ENCODE data around the gene PIGBOS1.
A peak's percentile ranks its signal among the peaks of the same experiment; 100 is the strongest.
"Not testable (repeated sequence)": the region's sequence is repeated elsewhere in the genome, so short reads cannot be mapped to it uniquely, and the experiment has no call there.

The PIGBOS1 gene

DNA sequence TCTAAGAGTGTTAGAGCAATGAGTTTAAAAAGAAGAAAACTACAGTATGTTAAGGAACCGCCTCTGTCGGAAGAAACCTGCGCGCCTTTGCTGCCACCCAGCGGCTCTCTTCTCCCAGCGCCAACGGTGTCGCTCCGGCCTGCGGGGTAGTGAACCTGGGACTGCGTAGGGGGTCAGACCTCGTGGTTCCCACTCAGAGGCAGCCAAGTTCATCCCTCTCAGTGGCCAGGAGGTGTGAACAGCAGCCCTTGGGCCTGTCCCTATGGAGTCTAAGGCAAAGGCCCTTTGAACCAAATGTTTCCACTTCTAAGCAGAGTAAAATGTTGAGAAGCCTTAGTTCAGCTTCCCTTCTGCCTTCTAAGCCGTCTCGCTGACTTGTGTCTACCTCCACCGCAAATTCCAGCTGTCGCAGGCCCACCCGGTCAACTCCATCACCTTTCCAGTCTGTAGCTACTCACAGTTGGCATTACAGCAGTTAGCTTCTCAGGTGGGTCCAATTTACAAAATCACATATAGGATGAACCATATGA is 28.3 kb downstream of the PIGBOS1 start:
- DNase-seq (ENCODE audit: low spot score): peak; percentile 57

DNA sequence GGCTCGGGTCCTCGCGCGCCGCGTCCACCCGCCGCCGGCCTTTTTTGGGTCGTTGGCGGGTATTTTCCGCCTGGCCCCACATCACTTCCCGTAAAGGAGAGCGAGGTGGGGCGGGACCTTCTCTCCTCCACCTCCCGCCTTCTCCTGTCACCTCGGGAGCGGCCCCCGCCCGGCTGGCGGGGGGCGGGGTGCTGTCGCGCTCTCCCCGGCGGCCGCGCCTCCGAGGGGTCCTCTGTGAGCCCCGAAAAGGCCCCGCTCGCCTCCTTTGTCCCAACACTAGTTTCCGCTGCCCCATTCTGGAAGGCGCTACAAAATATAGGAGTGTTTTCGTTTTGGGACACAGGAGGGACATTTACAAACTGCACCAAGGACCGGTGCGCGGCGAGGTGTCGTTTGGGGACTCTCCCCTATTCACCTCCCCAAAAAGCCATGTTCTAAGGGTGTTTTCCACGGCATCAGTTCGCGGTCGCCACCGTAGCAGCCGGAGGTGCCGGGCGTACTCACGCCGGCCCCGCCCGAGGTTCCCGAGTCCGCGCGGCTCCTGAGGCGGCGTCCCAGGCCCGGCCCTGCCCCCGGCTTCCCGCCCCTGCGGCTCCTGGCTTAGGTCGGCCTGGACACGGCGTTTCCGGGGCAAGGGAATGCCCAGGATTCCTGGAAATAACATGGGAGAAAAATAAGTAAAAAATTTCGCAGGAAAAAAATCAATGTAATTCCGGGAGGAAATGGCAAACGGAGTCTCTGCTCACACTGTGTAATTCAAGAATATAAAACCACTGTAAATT is 29.0 kb downstream of the PIGBOS1 start, which contains the start of gene RAB27A:
Gene RAB27A (minus strand): TSS at position 68 of the 782 bp plus-strand sequence. CDS start 54,879 bp downstream, outside the sequence.
- peak; percentile 12 for DNase-seq (ENCODE audit: low spot score)

DNA sequence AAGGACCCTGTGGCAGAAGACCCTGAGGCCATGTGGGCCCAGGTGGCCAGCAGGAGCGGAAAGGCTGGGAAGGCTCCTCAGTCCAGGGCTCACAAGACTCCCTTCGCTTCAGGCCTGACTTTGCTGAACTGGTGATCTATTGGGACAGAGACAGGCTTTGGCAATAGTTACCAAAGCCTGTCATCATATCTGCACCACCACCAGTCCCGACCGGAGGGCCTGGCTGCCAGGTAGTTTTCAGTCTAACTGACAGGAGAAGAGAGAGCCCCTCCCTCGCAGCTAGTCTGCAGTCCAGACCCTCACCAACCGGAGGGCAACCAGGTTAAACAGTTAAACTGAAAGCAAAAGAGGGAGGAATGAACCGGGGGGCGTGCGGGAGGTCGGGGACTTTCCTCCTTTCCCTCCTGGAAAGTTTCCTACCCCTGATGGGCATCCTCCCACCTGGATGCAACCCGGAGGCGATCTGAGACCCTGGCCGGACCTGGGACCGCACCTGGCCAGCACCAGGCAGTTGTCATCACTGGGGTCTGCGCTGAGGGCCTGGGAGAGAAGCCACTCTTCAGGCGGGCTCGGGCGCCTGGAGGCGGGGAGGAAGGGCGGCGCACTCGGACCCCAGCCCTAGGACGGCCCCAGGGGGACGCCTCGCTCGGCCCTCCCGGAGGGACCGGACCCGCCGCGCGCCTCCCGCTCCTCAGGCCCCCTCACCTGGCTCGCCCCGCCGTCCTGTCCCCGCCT is 29.7 kb downstream of the PIGBOS1 start:
- no peak for DNase-seq (ENCODE audit: low spot score)

DNA sequence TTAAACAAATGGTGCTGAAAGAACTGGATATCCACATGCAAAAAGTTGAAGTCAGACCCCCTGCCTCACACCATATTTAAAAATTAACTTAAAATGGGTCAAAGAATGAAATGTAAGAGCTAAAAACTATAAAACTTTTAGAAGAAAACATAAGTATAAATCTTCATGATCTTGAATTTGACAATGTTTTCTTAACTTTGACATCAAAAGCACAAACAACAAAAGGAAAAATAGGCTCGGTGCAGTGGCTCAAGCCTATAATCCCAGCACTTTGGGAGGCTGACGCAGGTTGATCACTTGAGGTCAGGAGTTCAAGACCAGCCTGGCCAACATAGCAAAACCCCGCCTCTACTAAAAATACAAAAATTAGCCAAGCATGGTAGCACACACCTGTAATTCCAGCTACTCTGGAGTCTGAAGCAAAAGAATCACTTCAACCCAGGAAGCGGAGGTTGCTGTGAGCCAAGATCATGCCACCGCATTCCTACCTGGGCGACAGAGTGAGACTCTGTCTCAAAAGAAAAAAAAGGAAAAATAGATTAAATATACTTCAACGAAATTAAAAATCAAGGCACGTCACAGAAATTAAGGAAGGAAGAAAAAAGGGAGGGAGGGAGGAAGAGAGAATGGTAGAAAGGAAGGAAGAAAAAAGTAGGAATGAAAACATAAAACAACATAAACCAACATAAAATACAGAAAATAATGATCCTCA is 30.8 kb downstream of the PIGBOS1 start:
- DNase-seq (ENCODE audit: low spot score): no peak

DNA sequence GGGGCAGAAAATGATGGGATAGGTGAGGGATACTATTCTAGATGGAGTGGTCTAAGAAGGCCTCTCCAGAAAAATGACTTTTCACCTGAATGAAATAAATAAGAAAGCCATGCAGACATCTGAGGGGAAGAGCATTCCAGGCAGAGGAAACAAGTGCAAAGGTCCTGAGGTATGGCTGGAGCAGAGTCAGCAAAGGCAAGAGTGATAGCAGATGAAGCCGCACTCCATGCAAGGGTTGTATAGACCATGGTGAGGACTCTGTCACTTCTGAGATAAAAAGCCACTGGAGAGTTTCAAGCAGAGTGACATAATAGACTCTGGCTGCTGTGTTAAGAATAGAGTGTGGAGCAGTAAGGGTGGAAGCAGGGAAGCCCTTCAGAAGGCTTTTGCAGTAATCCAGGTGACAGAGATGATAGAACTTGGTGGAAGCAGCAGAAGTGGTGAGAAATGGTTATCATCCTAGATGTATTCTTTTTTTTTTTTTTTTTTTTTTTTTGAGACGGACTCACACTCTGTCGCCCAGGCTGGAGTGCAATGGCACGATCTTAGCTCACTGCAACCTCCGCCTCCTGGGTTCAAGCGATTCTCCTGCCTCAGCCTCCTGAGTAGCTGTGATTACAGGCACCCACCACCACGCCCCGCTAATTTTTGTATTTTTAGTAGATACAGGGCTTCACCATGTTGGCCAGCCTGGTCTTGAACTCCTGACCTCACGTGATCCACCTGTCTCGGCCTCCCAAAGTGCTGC is 32.3 kb downstream of the PIGBOS1 start:
- not testable (repeated sequence) for DNase-seq (ENCODE audit: low spot score)

DNA sequence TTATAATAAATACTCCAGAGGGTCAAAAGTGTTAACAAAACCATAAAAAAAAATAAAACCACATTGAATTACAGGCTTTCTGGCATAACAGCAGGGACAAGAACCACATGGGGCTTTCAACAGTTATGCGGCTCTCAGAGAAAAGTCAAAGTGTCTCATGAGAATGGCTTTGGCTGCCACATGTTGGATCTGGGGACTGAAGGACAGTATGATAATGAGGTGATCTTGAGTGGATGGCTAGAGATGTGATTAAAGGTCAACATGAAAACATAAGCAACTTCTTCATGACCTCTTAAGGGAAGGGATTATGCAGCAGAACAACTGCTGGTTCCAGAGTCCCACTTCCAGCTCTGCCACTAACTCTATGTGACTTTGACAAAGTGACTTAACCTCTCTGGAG is 34.5 kb downstream of the PIGBOS1 start:
- DNase-seq (ENCODE audit: low spot score): no peak

DNA sequence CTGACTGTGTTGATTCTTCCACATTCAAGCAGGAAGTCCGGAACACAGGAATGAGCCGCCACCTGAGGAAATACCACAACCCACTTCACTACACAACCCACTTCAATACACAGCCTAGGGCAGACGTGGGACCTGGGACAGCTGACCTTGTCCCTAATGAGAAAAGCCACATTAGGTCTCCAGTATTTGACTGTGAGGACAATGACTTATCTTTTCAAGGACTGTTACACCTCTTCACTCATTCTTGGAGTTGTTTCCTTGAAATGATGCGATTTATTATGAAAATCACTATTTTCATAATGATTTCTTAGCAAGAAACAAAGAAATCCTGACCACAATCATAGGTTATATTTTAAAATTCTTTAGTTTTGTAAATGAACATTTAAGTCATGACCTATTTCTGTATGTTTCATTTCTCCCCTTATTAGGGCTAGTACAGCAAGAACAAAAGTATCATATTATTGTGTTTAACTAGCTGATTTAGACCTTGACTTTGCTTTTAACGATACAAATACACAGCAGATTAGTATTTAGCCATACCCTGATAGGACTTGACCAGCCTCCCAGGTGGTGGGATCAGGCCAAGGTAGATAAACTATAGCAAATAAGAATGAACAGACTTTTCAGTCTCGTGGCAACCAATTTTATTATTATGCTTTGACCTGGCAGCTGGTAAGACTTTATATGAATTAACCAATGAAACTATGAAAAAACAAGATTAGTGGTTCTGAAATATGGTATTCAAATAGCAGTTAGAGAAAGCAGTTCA is 35.4 kb downstream of the PIGBOS1 start:
- DNase-seq (ENCODE audit: low spot score): no peak

DNA sequence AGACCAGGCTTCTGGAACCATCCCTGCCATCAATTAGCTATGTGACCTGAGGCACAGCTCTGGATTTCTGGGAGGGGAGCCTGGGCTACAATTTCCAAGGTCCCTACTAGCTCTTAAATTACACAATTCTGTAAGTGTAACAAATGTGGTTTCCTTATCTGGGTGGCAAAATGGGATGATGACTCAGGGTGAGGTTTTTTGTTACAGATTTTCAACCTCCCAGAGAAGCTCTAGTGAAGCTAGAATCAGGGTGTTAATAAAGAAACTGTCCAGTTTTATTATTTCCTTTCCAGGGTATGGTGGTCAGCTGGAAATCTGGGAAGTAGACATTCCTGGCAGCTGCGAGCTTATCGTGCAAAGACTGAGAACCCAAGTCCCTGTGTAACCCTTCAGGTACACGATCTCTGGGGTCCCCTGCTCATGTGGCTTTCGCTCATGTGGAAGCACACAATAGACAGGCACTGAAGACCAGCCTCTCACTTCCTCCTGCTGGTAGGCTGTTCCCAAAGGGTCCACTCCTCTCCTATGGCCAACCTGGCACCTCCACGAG is 36.6 kb downstream of the PIGBOS1 start:
- DNase-seq (ENCODE audit: low spot score): no peak

DNA sequence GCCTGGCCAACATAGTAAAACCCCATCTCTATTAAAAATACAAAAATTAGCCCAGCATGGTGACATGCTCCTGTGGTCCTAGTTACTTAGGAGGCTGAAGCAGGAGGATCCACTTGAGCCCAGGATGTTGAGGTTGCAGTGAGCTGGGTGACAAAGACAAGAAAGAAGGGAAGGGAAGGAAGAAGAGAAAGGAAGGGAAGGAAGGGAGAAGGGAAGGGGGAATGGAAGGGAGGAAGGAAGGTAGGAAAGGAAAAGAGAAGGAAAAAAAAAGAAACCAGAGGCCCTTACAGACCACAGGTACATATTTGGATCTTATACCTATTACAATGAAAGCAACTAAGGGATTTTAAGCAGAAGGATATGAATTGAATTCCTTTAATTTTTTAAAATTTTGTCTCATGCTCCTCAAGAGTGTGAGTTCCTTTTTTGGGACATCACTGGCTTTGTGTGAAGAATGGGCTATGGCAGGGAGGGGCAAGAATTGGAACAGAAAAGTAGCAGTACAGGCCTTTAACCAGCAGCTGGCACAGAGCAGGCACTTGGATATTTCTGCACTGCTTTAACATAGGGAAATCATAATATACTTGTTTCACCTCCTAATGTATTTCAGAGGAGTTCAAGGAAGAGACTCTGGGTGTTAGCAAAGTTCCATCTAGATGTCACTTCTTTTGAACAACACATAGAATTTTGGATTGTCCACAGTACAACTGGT is 37.2 kb downstream of the PIGBOS1 start:
- no peak for DNase-seq (ENCODE audit: low spot score)

DNA sequence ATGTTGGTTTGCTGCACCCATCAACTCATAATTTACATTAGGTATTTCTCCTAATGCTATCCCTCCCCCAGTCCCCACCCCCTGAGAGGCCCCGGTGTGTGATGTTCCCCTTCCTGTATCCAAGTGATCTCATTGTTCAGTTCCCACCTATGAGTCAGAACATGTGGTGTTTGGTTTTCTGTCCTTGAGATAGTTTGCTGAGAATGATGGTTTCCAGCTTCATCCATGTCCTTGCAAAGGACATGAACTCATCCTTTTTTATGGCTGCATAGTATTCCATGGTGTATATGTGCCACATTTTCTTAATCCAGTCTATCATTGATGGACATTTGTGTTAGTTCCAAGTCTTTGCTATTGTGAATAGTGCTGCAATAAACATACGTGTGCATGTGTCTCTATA is 38.3 kb downstream of the PIGBOS1 start:
- DNase-seq (ENCODE audit: low spot score): not testable (repeated sequence)

DNA sequence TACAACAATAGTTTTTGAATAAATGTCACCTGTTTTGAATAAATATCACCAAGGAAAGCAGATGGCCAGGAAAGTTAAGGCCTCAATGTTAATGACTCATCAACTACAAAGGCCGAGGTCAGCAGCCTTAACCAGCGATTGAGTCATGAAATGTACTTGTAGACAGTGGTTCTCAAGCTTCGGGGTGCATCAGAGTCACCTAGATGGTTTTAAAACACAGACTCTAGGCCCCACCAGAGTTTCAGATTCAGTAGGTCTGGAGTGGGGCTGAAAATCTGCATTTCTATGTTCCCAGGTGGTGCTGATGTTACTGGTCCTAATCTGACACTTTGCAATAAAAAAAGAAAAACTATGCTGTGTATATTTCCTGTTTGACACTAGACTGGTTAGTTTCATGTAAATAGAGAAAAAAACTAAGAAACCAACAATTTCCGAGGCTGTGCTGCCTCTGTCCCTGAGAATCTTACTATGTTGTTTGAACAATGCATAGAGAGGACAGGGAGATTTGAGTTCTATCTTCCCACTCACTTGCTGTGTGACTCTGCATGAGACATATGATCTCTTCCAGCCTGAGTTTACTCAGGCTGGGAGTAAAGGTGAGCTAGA is 39.1 kb downstream of the PIGBOS1 start:
- DNase-seq (ENCODE audit: low spot score): no peak

DNA sequence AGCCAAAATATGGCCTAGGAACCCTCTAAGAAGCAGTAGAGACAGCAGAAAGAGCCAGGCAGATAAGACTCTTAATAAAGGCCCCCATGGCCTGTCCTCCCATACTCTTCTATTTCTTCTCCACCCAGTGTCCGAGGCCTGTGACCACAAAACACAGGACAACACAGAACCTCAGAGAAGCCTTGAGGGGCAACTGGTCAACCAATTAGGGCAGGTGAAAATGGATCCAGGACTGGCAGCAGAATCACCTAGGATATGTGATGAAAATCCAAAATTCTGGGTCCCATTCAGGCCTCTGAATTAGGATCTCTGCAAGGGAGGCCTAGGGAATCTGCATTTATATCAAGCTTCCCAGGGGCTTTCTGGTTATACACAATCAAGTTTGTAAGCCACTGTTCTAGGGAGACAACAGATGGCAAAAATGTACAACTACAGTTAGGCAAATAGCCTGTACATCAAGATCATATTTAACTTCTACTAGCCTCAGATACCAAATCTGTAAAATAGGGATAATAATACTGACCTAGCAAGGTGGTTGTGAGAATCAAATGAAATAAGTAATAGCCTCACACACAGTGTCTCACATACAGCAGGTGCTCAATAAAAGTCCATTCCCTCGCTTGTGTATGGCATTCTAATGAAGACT is 39.7 kb downstream of the PIGBOS1 start:
- DNase-seq (ENCODE audit: low spot score): no peak

DNA sequence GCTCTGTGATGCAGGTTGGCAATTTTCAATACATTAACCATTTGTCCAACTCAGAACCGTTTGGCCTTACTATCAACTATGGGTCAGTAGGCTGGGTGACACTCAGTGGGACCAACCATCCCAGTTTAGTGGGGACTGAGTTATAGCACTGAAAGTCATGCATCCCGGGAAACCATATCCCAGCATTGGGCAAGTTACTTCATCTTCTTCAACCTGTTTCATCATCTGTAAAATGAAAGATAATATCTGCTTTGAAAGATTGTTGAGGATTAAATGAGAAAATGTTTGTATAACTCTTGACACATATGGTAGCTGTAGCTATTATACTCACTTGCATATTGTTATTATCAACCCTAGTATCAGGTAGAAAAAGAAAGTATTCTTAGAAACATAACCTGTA is 41.2 kb downstream of the PIGBOS1 start:
- DNase-seq (ENCODE audit: low spot score): no peak

DNA sequence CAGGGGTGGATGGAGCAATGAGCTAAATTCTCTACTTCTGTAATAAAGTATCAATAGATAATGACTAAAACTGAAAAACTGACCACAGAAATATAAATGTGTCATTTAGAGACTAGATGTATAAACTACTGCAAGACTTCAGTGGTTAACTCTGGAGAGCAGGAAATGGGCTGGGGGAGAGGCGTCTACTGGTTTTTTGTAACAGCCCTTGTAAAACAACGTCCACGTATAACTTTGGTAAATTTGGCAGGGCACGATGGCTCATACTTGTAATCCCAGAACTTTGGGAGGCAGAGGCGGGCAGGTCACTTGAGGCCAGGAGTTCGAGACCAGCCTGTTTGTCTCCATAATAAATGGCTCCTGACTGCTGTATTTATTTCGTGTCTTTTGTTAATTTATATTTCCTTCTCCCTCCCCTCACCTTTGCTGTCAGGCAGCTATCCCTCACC is 41.8 kb downstream of the PIGBOS1 start:
- no peak for DNase-seq (ENCODE audit: low spot score)

DNA sequence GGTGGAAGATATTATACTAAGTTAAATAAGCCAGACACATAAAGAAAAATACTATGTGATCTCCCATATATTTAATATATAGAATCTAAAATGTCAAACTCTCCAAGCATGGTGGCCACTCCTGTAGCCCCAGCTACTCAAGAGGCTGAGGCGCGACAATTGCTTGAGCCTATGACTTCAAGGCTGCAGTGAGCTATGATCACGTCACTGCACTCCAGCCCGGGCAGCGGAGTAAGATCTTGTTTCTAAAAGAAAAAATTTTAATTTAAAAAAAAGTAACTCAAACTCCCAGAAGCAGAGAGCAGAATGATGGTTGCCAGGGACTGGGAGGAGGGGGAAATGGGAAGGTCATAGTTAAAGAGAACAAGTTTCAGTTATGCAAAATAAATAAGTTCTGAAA is 42.6 kb downstream of the PIGBOS1 start:
- DNase-seq (ENCODE audit: low spot score): no peak

DNA sequence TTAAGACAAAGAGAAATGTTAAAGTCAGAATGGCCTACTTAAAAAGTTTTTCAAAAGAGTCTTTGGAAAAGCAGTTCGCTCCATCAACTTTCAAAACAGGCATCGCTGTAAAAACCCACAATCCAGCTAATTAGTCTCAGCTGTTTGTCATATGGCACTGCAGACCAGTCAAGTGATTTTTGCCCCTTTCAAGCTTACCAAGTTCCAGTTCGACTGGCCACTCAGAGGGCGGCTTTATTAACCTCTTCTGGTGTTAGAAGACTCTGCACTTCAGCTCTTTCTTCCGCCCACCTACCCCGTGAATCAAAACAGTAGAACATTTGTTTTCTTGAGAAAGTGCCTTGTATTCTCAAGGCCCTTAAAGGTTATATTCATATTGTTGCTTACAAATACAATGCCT is 48.6 kb downstream of the PIGBOS1 start:
- DNase-seq (ENCODE audit: low spot score): no peak

DNA sequence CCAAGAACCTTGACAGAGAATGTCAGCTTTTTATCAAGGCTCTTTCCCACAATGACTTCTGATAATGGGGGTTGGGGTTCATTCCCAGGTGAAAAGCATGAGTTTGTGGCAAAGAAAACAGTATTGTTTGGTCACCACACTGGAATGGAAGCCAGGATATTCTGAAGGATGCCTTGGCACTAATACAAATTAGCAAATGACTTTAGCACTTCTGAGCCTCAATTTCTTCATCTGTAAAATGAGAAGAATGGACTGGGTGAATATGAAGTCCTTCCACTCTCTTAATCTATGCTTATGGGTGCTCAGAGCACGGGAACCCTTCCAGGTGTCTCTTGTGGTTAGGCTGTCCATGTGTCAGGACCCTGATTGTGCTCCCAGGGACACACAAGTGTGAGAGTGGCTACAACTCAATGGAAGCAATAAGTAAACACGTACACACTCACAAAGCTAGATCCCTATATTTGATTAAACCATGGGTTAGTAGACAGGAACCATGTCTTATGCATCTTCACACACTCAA is 50.7 kb downstream of the PIGBOS1 start:
- DNase-seq (ENCODE audit: low spot score): no peak

DNA sequence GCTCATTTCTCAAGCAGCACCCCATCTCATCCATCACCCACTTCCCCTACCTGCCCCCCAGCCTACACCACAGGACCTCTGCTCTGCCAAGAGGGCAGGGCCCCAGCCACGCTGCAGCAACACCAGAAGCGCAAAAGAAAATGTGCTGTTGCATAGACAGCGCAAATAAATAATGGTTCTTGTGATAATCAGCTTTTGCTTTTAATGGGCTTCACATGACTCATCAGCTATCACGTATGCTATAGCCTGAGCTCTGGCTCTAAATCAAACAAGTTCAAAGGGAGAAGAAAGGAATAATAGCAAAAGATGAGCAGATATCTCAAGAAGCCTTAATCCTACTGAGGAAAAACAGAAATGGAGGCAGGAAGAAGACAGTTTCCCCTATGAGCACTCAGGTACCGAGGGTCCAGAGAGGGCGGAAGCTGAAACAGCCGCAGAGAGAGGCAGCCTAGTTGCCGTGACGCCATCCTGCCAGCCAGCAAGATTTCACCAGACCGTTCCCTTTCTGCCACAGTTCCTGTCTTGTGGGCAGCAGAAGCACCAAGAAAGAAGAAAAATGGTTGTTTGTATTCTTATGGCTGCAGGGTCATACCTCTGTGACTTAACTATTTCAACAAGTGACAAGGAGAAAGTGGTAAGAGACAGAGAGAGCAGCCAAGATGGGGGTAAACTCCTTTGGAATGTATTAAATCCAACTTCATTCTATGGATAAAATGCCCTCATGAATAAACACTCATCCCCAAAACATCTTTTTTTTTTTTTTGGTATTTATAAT is 51.3 kb downstream of the PIGBOS1 start:
- DNase-seq (ENCODE audit: low spot score): no peak

Measured in globus pallidus (tissue), 1 donor.